Gastroesophageal sphincter (tissue), 3 donors: Measurements from ENCODE around the gene CHGA.

Experiments used
- POLR2A ChIP-seq, 2 donors: fragments of 450-650 bp; IDR thresholded peaks; one replicate each; pipeline ENCODE4 v1.6.1; 2017; ENCODE audit warnings: antibody characterized with exemption in 2 of 2, mild to moderate bottlenecking in 2 of 2, moderate library complexity in 1 of 2
- TF ChIP-seq, protein P1 (sequence below), 4 experiments: fragments of 200-600 bp in 2 of 4; fragments of 450-650 bp in 2 of 4; sonication (generic) in 1 of 4; IDR thresholded peaks; one replicate each; pipeline ENCODE4 v1.5.1; 2017 to 2019; ENCODE audit warnings: antibody characterized with exemption in 4 of 4, mild to moderate bottlenecking in 2 of 4, moderate library complexity in 2 of 4

DNA sequence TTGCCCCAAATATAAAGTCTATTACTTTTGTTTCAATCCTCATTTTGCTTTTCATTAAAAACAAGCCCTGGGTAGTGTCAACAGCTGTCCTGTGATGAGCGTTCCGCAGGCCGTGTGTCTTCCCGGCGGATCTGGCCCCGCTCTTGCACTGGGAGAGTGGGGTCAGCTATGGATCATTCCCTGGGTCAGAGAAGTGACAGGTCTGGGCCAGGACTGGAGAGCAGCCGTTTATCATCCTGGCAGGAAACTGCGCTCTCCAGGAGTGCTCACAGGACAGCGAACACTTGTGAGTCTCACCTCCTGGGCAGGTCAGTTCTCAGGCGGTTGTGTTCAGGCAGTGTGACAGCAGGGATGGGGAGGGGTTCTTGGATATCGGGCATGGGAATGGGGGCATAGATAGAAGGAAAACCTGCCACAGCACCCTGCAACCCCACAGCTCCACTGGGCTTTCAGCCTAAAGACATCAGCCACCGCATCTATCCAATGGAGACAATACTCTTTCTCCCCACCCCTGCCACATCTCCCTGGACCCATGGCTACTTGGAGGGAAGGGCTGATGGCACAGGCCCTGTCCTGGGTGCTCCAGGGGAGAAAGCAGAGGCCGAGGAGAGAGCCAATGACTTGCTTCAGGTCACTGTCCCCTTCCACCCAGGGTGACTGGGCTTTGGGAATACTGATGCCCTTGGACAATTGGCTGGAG is 47.8 kb upstream of the CHGA start:
- TF ChIP-seq, protein P1, sequence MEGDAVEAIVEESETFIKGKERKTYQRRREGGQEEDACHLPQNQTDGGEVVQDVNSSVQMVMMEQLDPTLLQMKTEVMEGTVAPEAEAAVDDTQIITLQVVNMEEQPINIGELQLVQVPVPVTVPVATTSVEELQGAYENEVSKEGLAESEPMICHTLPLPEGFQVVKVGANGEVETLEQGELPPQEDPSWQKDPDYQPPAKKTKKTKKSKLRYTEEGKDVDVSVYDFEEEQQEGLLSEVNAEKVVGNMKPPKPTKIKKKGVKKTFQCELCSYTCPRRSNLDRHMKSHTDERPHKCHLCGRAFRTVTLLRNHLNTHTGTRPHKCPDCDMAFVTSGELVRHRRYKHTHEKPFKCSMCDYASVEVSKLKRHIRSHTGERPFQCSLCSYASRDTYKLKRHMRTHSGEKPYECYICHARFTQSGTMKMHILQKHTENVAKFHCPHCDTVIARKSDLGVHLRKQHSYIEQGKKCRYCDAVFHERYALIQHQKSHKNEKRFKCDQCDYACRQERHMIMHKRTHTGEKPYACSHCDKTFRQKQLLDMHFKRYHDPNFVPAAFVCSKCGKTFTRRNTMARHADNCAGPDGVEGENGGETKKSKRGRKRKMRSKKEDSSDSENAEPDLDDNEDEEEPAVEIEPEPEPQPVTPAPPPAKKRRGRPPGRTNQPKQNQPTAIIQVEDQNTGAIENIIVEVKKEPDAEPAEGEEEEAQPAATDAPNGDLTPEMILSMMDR (IDR thresholded peaks at IDR 0.05) = no peak
- TF ChIP-seq POLR2A (IDR thresholded peaks at IDR 0.05) = no peak
